ENCODE results near the gene AFF3. TPM values are rescaled to one million over a fixed set of nuclear protein-coding genes. Genes with fewer than 3 reads are reported as not detected.

Gene AFF3
- total and polyA plus RNA-seq, 8 donors, result 1.4 to 78.8 (median 14.7) TPM

- no peak for DNase-seq
- H3K4me3 ChIP-seq, result no peak overlapping the region
- peaks cover 0 to 6% (median 0%) of the 10 kb centered on the region in 4 donors for H3K4me1 ChIP-seq
- no peaks in the 10 kb centered on the region for H3K9me3 ChIP-seq
- TF ChIP-seq EP300 (IDR thresholded peaks at IDR 0.05), result no peak
- no peak for TF ChIP-seq POLR2AphosphoS5 (IDR thresholded peaks at IDR 0.05)
- no peak for TF ChIP-seq POLR2A (IDR thresholded peaks at IDR 0.05)
- no peak for TF ChIP-seq CTCF (IDR thresholded peaks at IDR 0.05)
- H3K36me3 ChIP-seq, result peaks cover 0 to 4% (median 0%) of the 10 kb centered on the region in 4 donors
- 66 to 83% (median 71%) methylated on average over 3 of the region's 3 CpGs for WGBS, 5 donors
- H3K27me3 ChIP-seq, result no peaks in the 10 kb centered on the region
- no peak overlapping the region for H3K27ac ChIP-seq
- intact Hi-C loops (cut with DNase I; ENCODE audit: low total_unique reads), result no loop called here
These were observed 167.6 kb downstream of the AFF3 start for GRCh38 chr2:99974682-99975375.

GRCh38 chr2:99974275-99974674 lies 168.1 kb downstream of the AFF3 start:
- Histone ChIP-seq H3K4me1 (peaks cover 0 to 6% (median 0%) of the 10 kb centered on the region in 4 donors), H3K27ac (no peak overlapping the region), H3K9me3 (no peaks in the 10 kb centered on the region), H3K4me3 (no peak overlapping the region), H3K36me3 (peaks cover 0 to 4% (median 0%) of the 10 kb centered on the region in 4 donors), H3K27me3 (no peaks in the 10 kb centered on the region)
- 72 to 81% (median 81%) methylated on average over 6 of the region's 6 CpGs for WGBS, 5 donors
- TF ChIP-seq CTCF (IDR thresholded peaks at IDR 0.05), result no peak
- TF ChIP-seq POLR2A (IDR thresholded peaks at IDR 0.05), result no peak
- TF ChIP-seq EP300 (IDR thresholded peaks at IDR 0.05), result no peak
- no peak for TF ChIP-seq POLR2AphosphoS5 (IDR thresholded peaks at IDR 0.05)
- intact Hi-C loops (cut with DNase I; ENCODE audit: low total_unique reads), result no loop called here
- DNase-seq, result peak in 1 of 2 donors; percentile 50

- H3K9me3 ChIP-seq, result no peaks in the 10 kb centered on the region
These were observed 171.0 kb downstream of the AFF3 start for GRCh38 chr2:99971326-99971900.

More at GRCh38 chr2:99971326-99971900, 171.0 kb downstream of the AFF3 start:
- Histone ChIP-seq H3K27ac (no peak overlapping the region), H3K4me3 (no peak overlapping the region), H3K4me1 (peaks cover 0 to 6% (median 0%) of the 10 kb centered on the region in 4 donors), H3K27me3 (no peaks in the 10 kb centered on the region), H3K36me3 (peaks cover 0 to 4% (median 0%) of the 10 kb centered on the region in 4 donors)
- WGBS, 5 donors, result 76 to 83% (median 81%) methylated on average over 3 of the region's 3 CpGs
- intact Hi-C loops (cut with DNase I; ENCODE audit: low total_unique reads), result no loop called here
- TF ChIP-seq EP300 (IDR thresholded peaks at IDR 0.05) (no peak), POLR2AphosphoS5 (IDR thresholded peaks at IDR 0.05) (no peak), CTCF (IDR thresholded peaks at IDR 0.05) (no peak), POLR2A (IDR thresholded peaks at IDR 0.05) (no peak)
- DNase-seq, result no peak

Data from stomach (tissue), 9 donors.